GM19463 (cell line): ENCODE measurements around the gene SPTLC2.
A peak's percentile ranks its signal among the peaks of the same experiment; 100 is the strongest.
"Not testable (repeated sequence)": the region's sequence is repeated elsewhere in the genome, so short reads cannot be mapped to it uniquely, and the experiment has no call there.

Experiments
- ATAC-seq: cut with Tn5 transposase; IDR thresholded peaks from one replicate; pipeline ENCODE4 v1.9.1; 2021; ENCODE audit warnings: mild to moderate bottlenecking, moderate library complexity; ENCODE audit not compliant: unreplicated experiment

Gene SPTLC2, protein sequence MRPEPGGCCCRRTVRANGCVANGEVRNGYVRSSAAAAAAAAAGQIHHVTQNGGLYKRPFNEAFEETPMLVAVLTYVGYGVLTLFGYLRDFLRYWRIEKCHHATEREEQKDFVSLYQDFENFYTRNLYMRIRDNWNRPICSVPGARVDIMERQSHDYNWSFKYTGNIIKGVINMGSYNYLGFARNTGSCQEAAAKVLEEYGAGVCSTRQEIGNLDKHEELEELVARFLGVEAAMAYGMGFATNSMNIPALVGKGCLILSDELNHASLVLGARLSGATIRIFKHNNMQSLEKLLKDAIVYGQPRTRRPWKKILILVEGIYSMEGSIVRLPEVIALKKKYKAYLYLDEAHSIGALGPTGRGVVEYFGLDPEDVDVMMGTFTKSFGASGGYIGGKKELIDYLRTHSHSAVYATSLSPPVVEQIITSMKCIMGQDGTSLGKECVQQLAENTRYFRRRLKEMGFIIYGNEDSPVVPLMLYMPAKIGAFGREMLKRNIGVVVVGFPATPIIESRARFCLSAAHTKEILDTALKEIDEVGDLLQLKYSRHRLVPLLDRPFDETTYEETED

GRCh38 chr14:77616454-77617229 lies at the start of gene SPTLC2:
TSS of gene SPTLC2 (minus strand) at chr14:77616637. CDS start at chr14:77616579, 58 bp downstream.
- peak; percentile 89 for ATAC-seq

DNA sequence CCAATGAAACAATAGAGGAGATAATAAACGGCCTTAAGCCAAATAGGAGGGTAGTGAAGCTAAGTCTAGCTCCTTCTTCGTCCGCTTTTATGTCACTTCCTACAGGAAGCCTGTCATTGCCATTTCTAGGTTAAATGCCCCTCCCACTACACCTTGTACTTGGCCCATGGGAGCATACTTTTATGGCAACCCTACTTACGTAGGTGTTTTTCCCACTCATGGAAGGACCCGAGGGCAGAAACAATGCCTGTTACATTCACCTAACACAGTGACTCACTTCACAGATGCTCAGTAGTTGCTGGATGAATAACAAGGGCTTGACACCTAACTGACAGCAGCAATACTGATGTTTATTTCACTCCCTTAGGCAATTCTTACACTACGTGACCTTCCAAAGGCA lies 46.9 kb upstream of the SPTLC2 start:
- no peak for ATAC-seq

GRCh38 chr14:77661562-77661961 lies 45.1 kb upstream of the SPTLC2 start:
- not testable (repeated sequence) for ATAC-seq

DNA sequence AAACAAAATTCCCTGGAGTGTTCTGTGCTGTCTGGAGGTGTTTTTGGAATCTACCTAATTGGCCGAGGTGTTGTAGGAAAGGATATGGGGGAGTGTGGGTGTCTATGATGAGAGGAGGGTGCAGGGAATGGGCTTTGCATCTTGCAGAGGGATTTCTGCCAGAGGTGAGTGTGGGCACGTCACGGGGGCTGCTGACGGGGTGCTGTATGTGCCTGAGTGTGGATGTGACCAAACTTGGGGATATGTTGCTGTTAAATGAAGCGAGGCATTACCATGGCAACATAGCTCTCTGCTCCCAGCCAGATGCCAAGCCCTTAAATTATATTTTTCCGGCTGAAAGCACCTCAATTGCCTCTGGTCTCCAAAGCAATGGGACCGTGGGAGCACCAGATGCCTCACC lies 44.3 kb upstream of the SPTLC2 start:
- no peak for ATAC-seq

DNA sequence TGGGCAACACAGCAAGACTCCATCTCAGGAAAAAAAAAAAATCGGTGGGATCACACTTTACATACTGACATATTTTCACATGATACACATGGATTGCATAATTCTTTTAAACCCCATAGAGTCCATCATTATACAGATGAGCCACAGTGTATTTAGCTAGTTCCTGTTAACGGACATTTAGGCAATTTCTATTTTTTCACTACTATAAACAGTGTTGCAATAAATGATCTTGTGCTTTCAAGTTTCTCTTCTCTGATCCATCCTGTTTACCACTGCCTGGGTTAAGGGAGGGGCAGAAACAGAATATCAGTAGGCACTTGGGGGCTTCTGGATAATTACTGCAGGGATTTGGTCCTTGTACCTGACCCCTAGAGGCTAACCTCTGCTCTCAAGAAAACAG lies 43.4 kb upstream of the SPTLC2 start:
- ATAC-seq, result no peak

DNA sequence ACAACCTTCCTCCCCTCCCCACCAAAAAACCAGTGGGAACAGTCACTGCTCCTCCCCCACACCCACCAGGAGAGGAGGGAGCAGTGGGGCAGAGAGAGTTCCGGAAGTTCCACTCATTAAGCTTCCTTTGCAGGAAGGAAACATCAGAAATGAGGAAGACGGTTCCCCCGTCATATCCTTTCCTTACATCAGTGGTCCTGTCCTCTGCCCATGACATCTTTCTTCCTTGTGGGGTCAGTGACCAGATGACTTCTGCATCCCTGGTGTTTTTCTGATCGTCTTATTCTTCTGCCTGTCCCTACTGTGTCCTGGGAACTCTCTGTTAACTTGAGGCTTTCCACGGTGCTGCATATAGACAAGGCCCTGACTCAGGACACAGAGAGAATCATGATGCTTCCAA lies 40.8 kb upstream of the SPTLC2 start:
- no peak for ATAC-seq

DNA sequence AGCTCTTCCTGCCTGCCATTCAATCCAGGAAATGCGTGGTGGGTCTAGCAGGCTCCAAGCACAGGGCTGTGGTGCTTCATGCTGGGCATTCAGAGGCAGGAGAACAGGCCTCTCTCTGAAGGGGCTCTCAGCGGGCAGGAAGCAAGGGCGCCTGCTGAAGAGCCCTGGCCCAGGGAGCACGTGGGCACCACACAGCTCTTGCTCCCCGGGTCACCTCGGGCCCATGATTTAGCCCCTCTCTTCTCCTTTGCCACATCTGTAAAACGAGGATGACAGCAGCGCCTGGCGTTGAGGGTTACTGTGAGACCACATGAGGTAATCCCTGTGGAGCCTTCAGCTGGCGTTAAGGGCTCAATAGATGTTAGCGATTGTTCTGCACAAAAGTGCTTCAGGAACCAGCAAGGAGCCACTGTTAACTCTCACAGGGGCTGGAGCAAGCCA lies 37.6 kb upstream of the SPTLC2 start:
- ATAC-seq, result no peak

DNA sequence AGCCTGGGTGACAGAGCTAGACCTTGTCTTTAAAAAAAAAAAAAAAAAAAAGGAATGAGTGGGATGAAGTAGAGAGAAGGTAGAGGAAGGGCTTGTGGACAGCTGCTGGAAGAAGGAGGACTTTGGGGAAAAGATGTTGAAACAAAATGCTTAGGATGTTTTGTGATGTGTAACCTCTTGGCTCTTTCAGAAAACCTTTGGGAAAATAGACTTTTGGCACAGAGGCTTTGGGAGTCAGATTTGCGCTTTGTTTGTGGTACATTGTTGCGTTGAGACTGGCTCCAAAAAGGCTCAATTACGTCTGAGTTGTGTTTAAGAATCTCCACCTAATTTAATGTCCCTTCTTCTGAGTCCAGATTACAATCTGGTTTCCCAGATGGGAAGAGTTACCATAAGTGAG lies 32.9 kb upstream of the SPTLC2 start:
- no peak for ATAC-seq

DNA sequence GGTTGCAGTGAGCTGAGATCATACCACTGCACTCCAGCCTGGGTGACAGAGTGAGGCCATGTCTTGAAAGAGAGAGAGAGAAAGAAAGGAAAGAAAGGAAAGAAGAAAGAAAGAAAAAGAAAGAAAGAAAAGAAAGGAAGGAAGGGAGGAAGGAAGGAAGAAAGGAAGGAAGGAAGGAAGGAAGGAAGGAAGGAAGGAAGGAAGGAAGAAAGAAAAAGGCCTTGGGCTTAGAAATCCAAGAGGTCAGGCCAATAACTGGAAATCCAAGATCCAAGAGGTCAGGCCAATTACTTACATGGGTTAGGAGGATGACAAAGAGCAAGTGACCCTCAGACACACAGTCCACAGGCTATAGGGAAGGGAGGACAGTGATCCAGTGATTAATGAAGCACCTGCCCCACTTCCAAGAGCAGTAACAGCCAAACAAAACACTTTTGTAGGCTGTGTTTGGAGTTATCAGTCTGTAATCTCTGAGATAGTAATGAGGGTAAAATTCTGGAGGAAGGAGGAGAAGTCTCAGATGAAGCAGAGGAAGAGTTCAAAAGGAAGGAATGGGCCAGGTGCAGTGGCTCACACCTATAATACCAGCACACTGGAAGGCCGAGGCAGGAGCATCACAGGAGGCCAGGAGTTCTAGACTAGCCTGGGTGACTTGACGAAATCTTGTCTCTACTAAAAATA lies 32.2 kb upstream of the SPTLC2 start:
- no peak for ATAC-seq

GRCh38 chr14:77647853-77648252 lies 31.4 kb upstream of the SPTLC2 start:
- no peak for ATAC-seq

GRCh38 chr14:77646907-77647306 lies 30.5 kb upstream of the SPTLC2 start:
- no peak for ATAC-seq

- no peak for ATAC-seq
Observed at GRCh38 chr14:77645520-77646230, 29.2 kb upstream of the SPTLC2 start.

GRCh38 chr14:77642407-77642806 lies 26.0 kb upstream of the SPTLC2 start:
- ATAC-seq, result no peak

- ATAC-seq, result peak; percentile 66
Observed at GRCh38 chr14:77641534-77642341, 25.3 kb upstream of the SPTLC2 start.

DNA sequence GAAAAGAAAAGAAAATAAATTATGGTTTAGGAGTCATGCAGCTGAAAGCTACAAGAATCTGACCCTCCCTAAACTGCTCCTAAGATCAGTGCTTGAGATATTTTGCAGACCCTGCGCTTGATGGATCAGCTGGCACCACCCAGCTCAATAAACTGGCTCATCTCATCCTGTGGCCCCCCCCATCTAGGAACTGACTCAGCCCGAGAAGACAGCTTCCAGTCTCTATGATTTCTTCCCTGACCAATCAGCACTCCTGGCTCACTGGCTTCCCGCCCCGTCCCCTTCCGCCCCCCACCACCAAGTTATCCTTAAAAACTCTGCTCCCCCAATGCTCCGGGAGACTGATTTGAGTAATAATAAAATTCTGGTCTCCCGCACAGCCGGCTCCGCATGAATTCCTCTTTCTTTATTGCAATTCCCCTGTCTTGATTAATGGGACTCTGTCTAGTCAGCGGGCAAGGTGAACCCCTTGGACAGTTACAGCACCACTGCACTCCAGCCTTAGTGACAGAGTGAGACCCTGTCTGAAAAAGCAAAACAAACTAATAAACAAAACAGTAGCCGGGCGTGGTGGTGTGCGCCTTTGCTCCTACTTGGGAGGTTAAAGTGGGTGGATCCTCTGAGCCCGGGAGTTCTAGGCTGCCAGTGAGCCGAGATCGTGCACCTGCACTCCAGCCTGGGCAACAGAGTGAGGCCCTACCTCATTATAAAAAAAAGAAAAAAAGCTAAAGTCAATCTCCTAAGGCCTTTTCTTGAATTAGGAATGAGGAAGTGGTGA lies 24.5 kb upstream of the SPTLC2 start:
- peak; percentile 33 for ATAC-seq

DNA sequence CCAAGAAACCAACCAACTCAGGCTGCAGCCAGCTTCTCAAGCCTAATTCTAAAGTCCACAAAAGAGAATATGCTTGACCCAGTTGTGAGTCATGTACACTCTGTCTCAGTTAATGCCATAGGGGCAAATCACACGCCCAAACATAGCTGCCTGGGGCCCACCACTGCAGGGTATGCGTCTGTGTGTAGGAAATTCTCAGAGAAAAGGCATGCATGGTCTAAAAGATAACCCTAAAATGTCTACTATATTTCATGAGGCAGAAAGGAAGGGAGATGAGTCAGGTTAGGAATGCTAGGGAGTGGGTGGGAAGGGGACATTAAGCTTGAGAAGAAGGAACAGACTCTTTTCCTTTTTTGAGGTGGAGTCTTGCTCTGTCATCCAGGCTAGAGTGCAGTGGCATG lies 22.3 kb upstream of the SPTLC2 start:
- ATAC-seq, result no peak

DNA sequence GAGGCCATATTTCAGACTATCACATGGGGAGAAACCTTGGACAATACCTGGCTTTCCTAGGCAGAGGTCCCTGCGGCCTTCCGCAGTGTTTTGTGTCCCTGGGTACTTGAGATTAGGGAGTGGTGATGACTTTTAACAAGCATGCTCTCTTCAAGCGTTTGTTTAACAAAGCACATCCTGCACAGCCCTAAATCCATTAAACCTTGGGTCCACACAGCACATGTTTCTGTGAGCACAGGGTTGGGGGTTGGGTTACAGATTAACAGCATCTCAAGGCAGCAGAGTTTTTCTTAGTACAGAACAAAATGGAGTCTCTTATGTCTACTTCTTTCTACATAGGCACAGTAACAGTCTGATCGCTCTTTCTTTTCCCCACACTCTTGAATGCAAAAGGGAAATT lies 19.4 kb upstream of the SPTLC2 start:
- ATAC-seq, result not testable (repeated sequence)

DNA sequence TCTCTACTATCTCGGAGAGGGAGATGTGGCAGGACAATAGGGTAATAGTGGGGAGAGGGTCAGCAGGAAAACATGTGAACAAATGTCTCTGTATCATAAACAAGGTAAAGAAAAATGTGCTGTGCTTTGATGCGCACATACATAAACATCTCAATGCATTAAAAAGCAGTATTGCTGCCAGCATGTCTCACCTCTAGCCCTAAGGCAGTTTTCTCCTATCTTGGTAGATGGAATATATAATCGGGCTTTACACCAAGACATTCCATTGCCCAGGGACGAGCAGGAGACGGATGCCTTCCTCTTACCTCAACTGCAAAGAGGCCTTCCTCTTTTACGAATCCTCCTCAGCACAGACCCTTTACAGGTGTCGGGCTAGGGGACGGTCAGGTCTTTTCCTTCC lies 19.0 kb upstream of the SPTLC2 start:
- ATAC-seq, result not testable (repeated sequence)

- ATAC-seq, result no peak
Observed at GRCh38 chr14:77630111-77630510, 13.7 kb upstream of the SPTLC2 start.
